HG02885 (cell line): ENCODE measurements around the gene GOPC.
A peak's percentile ranks its signal among the peaks of the same experiment; 100 is the strongest.
"Not testable (repeated sequence)": the region's sequence is repeated elsewhere in the genome, so short reads cannot be mapped to it uniquely, and the experiment has no call there.

Source experiments
- ATAC-seq: cut with Tn5 transposase; IDR thresholded peaks from one replicate; pipeline ENCODE4 v1.9.1; 2021; ENCODE audit warnings: mild to moderate bottlenecking; ENCODE audit not compliant: unreplicated experiment, poor library complexity

The GOPC gene

GRCh38 chr6:117602151-117602898, at the start of gene GOPC:
Gene GOPC (minus strand): TSS chr6:117602511. CDS start chr6:117602288, 223 bp downstream.
- peak; percentile 88 for ATAC-seq

- ATAC-seq: not testable (repeated sequence)
These were observed 49.7 kb upstream of the GOPC start for GRCh38 chr6:117651984-117652383.

GRCh38 chr6:117642976-117643375, 40.7 kb upstream of the GOPC start:
- ATAC-seq: no peak

GRCh38 chr6:117637770-117638169, 35.5 kb upstream of the GOPC start:
- ATAC-seq: no peak

- no peak for ATAC-seq
These were observed 26.9 kb upstream of the GOPC start for GRCh38 chr6:117629119-117629660.

GRCh38 chr6:117627533-117627932, 25.2 kb upstream of the GOPC start:
- no peak for ATAC-seq

GRCh38 chr6:117624869-117625481, 22.7 kb upstream of the GOPC start:
- ATAC-seq: no peak

- ATAC-seq: peak; percentile 50
These were observed 16.9 kb upstream of the GOPC start for GRCh38 chr6:117619178-117619577.

- ATAC-seq: no peak
These were observed 15.1 kb upstream of the GOPC start for GRCh38 chr6:117617210-117618035.

GRCh38 chr6:117616391-117617209, 14.3 kb upstream of the GOPC start:
- no peak for ATAC-seq

GRCh38 chr6:117615750-117616390, 13.6 kb upstream of the GOPC start:
- ATAC-seq: no peak

- no peak for ATAC-seq
These were observed 11.7 kb upstream of the GOPC start for GRCh38 chr6:117613920-117614560.

- no peak for ATAC-seq
These were observed 5.2 kb upstream of the GOPC start for GRCh38 chr6:117607511-117607910.

GRCh38 chr6:117605169-117605826, 3.0 kb upstream of the GOPC start:
- peak; percentile 47 for ATAC-seq

- ATAC-seq: no peak
These were observed 1.5 kb upstream of the GOPC start for GRCh38 chr6:117603821-117604220.

GRCh38 chr6:117602899-117603588, 733 bp upstream of the GOPC start:
- ATAC-seq: no peak

GRCh38 chr6:117601811-117602150, 530 bp downstream of the GOPC start:
- ATAC-seq: peak; percentile 11
